ENCODE data around the gene RAB18.
A peak's percentile ranks its signal among the peaks of the same experiment; 100 is the strongest.
"Not testable (repeated sequence)": the region's sequence is repeated elsewhere in the genome, so short reads cannot be mapped to it uniquely, and the experiment has no call there.

RAB18 gene

GRCh38 chr10:27550823-27551222, 46.7 kb downstream of the RAB18 start:
- no peak for TF ChIP-seq CTCF (IDR thresholded peaks at IDR 0.05; ENCODE audit: low read depth, low read length)
- no peak for DNase-seq (ENCODE audit: extremely low read depth, low read depth)

GRCh38 chr10:27558612-27559020, 54.5 kb downstream of the RAB18 start:
- peak; percentile 74 for TF ChIP-seq CTCF (IDR thresholded peaks at IDR 0.05; ENCODE audit: low read depth, low read length)
- peak; percentile 42 for DNase-seq (ENCODE audit: extremely low read depth, low read depth)

- DNase-seq (ENCODE audit: extremely low read depth, low read depth): no peak
- no peak for TF ChIP-seq CTCF (IDR thresholded peaks at IDR 0.05; ENCODE audit: low read depth, low read length)
Measured at GRCh38 chr10:27561334-27561733, 57.2 kb downstream of the RAB18 start.

- no peak for DNase-seq (ENCODE audit: extremely low read depth, low read depth)
- TF ChIP-seq CTCF (IDR thresholded peaks at IDR 0.05; ENCODE audit: low read depth, low read length): no peak
Measured at GRCh38 chr10:27564398-27564797, 60.3 kb downstream of the RAB18 start.

GRCh38 chr10:27564880-27565279, 60.8 kb downstream of the RAB18 start:
- TF ChIP-seq CTCF (IDR thresholded peaks at IDR 0.05; ENCODE audit: low read depth, low read length): no peak
- no peak for DNase-seq (ENCODE audit: extremely low read depth, low read depth)

- no peak for TF ChIP-seq CTCF (IDR thresholded peaks at IDR 0.05; ENCODE audit: low read depth, low read length)
- DNase-seq (ENCODE audit: extremely low read depth, low read depth): no peak
Measured at GRCh38 chr10:27568196-27569175, 64.4 kb downstream of the RAB18 start.

- no peak for DNase-seq (ENCODE audit: extremely low read depth, low read depth)
- no peak for TF ChIP-seq CTCF (IDR thresholded peaks at IDR 0.05; ENCODE audit: low read depth, low read length)
Measured at GRCh38 chr10:27569946-27570345, 65.8 kb downstream of the RAB18 start.

GRCh38 chr10:27577038-27577437, 72.9 kb downstream of the RAB18 start:
- DNase-seq (ENCODE audit: extremely low read depth, low read depth): not testable (repeated sequence)

All from AG09319 (cell line).